SH-SY5Y (cell line): ENCODE data around the gene SPN.

ENCODE experiments used
- GATA2 ChIP-seq: IDR thresholded peaks from 2 replicates; pipeline ENCODE4 v1.6.1; 2011; ENCODE audit warnings: mild to moderate bottlenecking, low read depth, low read length
- GATA3 ChIP-seq: IDR thresholded peaks from 2 replicates; pipeline ENCODE4 v1.6.1; 2011; ENCODE audit warnings: low read depth, mild to moderate bottlenecking, low read length, moderate library complexity

DNA sequence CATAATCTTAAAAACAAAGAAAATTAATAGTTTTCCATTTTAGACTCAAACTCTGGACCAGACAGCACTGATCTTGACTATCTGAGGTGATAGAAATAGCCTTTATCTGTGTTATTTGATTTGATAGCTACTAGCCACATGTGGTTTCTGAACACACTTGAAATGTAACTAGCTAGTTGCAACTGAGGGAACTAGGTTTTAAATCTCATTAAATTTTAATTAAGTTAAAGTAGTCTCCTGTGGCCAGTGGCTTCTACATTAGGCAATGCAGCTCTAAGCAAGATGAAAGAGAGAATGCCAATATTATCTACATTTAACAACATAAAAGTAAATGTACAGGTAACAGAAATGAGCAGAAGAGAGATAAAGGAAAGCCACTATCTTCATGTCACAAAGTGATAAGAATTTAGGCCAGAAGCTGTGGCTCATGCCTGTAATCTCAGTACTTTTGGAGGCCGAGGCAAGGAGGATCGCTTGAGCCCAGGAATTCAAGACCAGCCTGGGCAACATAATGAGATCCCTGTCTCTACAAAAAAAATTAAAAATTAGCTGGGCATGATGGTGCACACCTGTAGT is 11.2 kb upstream of the SPN start:
- TF ChIP-seq GATA2 (no peak), GATA3 (no peak)
